ENCODE results near the gene CS.
"Not testable (repeated sequence)": the region's sequence is repeated elsewhere in the genome, so short reads cannot be mapped to it uniquely, and the experiment has no call there.

The CS gene

DNA sequence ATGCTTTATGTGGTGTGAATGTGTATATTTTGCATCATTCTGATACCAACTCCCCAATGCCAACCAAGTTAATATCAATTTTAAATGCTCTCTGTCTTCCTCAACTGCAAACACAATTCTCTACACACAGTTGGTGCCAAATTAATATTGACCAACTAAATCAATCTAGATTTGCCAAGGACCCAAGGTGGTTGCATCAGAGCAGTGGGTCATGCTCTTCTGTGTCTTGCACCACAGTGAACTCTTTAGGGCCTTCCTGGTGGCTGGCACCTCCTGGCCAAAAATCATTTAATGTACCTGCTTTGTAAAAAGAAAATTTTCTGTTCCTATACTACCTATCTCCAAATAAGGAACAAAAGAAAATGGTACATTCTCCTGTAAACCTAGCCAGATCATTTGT lies 19.3 kb downstream of the CS start:
- DNase-seq (ENCODE audit: low spot score) = no peak

DNA sequence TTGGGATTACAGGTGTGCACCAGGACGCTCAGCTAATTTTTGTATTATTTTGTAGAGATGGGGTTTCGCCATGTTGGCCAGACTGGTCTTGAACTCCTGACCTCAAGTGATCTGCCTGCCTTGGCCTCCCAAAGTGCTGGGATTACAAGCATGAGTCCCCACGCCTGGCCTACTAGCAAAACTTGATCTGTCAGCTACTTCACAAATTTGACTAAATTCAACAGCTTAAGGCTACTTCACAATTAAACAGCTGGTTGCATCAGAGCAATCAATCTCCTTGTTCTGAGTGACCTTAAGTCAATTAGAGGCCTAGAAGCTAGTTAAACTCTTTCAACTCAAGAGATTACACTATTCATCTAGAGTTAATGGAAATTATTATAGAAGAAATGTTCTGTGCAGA lies 21.2 kb downstream of the CS start:
- no peak for DNase-seq (ENCODE audit: low spot score)

DNA sequence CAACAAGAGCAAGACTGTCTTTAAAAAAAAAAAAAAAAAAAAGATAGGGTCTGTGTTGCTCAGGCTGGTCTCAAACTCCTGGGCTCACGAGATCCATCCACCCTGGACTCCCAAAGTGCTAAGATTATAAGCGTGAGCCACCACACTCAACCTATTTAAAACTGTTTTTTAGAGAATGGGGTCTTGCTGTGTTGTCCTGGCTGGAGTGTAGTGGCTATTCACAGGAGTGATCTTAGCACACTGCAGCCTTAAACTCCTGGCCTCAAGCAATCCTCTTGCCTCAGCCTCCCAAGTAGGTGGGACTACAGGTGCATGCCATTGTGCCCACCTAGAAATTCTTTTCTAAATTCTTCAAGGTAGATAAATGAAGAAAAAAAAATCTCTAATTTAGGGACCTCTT lies 25.8 kb downstream of the CS start:
- no peak for DNase-seq (ENCODE audit: low spot score)

DNA sequence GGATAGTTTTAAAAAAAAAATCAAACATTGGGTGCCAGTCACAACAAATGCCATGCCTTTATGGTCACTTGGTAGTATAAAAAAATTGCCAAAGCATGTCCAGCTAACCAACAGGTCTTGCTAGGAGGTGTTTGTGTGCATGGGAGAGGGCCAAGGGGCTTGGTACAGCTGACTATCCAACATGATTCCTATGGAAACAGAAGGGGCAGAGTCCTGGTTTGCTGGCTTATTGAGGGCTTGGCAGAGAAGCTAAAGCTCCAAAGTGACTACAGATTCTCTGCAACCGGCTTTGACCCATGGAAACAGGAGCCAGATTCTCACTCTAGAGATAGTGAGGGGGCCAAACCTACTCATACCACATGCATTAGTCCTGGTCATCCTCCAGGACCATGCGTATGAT lies 27.7 kb downstream of the CS start:
- not testable (repeated sequence) for DNase-seq (ENCODE audit: low spot score)

DNA sequence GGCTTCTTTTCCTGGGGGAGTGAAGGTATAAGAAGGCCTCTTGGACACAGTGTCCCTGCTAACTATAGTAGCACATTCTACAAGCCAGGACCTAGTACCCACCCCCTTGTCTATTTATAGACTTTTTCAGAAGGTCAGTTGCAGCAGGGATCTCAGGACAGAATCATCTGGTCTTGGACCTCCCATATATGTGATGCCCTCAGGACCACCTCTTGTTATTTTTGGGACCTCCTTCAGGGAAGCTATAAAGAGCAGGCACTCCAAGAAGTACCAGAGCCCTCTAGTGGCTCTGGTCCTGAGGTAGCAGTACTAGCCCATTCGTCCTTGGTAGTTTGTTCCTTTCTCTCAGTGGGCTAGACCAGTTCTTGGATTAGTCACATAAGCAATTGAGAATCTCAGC lies 29.1 kb downstream of the CS start:
- no peak for DNase-seq (ENCODE audit: low spot score)

DNA sequence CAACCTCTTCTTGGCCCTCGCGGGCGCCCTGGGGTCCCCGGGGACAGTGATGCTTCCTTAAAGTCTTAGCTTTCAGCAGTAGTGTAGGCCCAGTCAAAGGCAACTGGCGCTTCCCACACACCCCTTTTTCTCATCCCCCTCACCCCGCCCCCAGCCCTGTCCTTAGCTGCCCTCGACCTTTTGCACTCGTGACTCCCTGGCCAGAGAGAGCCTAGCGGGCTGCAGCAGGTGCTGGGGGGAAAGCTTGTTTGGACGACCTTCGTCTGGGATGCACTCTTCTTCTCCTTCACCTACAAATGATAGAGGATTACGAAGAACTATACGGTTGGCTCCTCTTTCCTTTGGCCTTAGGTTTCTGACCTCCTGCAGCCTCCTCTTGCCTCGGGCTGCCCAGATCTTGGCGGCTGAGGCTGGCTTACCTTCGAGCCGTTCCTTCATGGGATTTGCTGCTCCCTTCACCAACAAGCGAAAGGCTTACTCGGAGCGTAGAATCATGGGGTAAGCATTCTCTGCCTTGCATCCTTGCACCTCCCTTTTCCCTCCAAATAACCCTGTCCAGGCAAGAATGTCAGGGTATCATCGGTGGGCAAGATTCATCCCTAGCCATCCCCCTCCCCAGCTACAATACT lies 32.6 kb downstream of the CS start:
- no peak for DNase-seq (ENCODE audit: low spot score)

DNA sequence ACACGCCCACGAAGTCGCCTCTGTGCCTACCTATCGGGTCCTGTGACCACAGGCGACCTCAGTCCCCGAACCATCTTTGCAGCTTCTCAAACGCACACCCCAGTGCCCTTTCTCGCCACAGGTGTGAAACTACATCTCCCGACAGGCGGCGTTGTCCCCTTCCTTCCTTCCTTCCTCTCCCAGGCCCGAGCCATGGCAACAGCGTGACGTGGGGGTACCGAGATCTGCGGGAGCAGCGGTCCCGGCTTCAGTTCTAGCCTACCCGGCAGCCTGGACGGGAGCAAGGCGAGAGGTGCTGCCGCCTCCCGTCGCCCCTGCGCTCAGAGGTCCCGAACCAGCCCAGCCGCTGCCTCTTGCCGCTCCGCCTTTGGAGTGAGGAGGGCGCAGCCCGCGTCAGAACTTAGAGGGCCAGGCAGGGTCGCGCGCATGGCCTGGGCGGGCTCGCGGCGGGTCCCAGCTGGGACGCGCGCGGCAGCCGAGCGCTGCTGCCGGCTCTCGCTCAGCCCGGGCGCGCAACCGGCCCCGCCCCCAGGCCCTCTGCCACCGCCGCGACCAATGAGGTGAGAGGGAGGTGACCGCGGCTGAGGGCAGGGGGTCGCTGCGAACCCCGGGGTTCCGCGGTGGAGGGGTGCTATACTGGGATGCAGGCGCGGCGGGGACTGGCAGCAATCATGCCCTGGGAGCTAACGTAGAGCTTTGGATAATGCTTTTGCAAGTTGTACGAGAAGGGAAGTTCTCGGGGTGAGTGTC lies 33.3 kb downstream of the CS start, which contains the start of gene COQ10A:
Gene COQ10A, plus strand, starts transcription at position 250 of the 750 bp plus-strand sequence. Its CDS starts 177 bp downstream, at position 427.
- DNase-seq (ENCODE audit: low spot score) = peak; percentile 85

DNA sequence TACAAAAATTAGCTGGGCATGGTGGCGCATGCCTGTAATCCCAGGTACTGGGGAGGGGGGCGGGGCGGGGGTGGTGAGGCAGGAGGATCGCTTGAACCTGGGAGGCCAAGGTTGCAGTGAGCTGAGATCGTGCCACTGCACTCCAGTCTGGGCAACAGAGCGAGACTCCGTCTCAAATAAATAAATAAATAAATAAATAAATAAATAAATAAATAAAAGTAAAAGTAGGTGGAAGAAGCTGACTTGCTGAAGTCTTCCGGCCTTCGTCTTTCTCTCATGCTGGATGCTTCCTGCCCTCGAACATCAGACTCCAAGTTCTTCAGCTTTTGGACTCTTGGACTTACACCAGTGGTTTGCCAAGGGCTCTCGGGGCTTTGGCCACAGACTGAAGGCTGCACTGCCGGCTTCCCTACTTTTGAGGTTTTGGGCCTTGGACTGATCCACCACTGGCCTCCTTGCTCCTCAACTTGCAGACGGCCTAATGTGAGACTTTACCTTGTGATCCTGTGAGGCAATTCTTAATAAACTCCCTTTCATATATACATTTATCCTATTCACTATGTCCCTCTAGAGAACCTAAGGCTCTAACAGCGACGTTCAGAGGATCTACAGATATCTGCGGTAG lies 34.0 kb downstream of the CS start:
- DNase-seq (ENCODE audit: low spot score) = not testable (repeated sequence)

DNA sequence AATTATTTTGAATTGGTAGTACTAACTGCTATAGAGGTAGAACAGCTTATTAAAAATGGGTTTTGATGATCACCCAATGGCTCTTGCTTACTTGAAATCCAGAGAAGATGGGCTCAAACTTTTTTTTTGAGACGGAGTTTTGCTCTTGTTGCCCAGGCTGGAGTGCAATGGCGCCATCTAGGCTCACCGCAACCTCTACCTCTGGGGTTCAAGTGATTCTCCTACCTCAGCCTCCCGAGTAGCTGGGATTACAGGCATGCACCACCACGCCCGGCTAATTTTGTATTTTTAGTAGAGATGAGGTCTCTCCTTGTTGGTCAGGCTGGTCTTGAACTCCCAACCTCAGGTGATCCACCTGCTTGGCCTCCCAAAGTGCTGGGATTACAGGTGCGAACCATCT lies 37.2 kb downstream of the CS start:
- not testable (repeated sequence) for DNase-seq (ENCODE audit: low spot score)

DNA sequence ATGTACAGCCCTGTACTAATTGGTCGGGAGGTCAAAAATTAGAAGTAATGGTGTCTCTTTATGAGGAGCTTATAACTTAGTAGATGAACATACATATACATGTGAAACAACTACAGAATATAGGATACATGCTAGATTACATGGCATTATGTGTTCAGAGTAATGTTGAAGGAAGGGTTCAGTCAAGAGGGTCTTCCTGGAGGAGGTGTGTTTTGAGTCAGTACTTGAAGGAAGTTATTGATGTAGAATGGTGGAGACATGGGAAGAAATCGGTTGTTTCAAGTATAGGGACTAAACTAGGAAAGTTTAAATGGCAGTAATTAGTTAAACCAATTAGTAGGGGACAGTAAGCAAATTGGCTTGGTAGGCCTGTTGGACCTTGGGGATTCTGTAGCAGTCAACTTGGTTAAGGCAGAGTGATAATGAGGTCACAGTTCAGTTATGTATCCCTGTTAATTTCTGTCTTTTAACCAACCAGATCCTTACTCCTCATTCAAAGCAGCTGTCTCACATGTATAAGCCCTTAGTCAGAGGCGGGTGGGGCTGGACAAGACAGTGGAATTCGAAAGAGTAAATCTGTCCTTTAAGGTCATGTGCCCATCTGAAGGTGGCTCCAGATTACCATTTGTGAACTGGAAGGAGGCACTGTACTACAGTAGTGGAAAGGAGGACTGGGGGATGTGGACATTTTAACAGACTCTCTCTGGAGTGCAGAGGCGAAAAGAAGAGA lies 38.5 kb downstream of the CS start:
- no peak for DNase-seq (ENCODE audit: low spot score)

DNA sequence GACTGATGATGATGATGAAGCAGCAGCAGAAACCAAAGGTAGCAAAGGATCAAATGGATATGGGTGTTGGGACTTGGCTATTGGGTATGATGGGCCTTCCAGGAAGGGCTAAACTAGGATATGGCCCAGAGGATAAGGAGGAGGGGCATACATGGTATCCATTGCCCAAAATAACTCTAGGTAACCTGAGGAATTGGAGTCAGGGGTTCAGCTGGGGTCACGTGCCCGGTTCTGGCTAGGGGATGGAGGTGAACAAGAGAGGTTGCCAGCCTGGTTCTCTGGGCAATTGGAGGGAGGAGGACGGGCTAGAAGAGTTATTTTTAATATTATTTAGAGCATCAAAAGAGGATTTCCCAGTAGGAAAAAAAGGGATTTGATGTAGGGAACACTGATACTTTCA lies 39.2 kb downstream of the CS start:
- DNase-seq (ENCODE audit: low spot score) = no peak

DNA sequence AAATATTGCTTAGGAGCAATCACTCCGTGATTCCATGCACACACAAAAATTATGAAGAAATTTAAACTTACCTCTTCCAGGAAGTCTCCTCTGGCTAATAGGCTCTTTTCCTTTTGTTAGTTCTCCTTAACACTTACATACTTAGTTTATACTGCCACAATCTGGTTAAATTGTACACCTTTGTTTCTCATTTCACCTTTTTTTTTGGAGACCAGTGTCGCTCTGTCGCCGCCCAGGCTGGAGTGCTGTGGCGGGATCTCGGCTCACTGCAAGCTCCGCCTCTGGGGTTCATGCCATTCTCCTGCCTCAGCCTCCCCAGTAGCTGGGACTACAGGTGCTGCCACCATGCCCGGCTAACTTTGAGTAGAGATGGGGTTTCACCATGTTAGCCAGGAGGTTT lies 39.8 kb downstream of the CS start:
- DNase-seq (ENCODE audit: low spot score) = no peak

DNA sequence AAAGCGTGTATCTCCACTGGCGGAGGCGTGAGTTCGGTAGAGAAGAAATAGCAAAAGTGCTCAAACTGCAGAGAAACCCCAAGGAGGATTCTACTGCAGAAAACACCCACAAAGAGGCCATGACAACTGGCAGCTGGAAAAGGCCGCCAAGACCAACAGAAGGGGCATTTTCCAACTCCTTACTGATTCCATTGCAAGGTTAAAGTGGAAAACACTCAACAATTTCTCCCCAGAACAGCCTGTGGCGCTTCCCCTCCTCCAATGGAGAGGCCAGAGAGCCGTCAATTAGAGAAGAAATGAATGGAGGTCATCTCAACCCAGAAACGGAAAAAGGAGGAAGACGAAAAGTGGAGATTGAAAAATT lies 41.3 kb downstream of the CS start:
- no peak for DNase-seq (ENCODE audit: low spot score)

DNA sequence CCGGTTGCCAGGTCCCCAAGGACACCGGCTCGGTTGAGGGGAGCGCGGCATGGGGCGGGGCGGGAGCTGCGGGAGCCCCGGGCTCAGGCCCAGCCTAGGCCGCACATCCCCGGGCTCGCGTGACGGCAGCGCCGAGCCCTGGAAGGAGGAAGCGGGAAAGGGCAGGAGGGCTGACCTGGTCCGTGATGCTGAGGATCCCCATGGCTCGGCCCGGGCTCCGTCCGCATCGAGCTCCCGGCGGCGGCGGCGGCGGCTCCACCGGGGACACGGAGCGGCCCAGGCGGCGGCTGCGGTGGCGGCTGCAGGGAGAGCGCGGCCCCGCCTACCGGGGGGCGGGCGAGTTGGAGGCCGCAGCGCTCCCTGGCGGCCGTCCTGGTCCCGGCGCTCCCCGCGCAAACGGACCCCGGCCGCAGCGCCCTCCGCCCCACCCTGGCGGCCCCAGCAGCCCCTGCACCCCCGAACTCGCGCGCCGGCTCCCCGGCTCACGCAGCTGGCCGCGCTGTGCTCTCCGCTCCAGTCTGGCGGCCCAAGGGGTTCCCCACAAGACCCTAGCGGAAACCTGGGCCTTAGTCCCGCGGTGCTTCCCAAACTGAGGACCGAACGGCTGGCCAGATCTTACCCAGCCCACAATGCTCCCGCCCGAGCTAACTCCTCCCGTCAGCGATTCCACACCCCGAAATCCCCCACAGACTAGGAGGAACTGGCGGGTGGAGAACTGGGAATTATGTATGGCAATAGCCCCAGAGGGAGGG lies 41.9 kb downstream of the CS start, which contains the start of gene ANKRD52:
Gene ANKRD52, minus strand, starts transcription at position 317 of the 752 bp plus-strand sequence. Its CDS starts 115 bp downstream, at position 202.
- DNase-seq (ENCODE audit: low spot score) = peak; percentile 51

DNA sequence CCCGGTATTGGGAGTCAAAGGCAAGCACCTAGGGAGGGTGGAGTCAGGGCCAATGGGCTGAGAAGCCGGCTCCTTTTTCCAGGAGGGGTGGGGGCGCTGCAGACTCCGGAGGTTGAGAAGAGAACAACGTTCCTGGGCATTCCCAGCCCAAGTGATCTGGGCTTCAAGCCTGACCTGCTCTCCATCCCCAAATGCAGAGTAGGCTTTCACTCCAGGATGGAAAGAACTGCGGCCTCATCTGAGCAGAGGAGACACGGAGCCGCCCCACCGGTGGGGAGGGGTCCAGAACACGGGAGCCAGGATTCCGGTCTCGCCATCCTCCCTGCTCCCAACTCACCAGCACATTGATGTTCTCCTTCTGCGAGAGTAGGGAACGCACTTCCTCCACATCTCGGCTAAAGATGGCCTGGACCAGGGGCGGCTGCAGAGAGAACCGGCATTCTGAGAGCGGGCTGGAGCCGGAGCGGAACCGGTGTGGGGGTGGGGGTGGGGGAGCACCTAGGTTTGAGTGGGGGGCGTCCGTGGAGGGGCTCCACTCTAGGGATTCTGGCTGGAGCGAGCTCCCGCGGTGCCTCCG lies 42.6 kb downstream of the CS start:
- no peak for DNase-seq (ENCODE audit: low spot score)

DNA sequence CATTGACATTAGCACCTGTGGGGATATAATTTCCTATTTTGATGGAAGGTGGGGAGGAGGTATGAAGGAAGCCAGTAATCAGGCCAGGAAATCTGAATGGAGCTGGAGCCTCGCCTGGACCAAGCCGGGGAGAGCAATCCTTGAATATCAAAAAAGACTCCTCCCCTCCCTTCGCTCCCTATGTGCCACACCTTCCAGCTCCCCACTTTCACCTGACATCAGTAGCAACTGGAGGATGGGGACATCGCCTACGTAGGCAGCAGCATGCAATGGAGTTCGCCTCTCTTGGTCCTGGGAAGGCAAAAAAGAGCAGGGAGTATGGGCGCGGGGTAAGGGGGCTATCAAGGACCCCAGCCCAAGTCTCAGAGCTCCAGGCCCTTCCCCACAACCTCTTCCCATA lies 43.1 kb downstream of the CS start:
- no peak for DNase-seq (ENCODE audit: low spot score)

DNA sequence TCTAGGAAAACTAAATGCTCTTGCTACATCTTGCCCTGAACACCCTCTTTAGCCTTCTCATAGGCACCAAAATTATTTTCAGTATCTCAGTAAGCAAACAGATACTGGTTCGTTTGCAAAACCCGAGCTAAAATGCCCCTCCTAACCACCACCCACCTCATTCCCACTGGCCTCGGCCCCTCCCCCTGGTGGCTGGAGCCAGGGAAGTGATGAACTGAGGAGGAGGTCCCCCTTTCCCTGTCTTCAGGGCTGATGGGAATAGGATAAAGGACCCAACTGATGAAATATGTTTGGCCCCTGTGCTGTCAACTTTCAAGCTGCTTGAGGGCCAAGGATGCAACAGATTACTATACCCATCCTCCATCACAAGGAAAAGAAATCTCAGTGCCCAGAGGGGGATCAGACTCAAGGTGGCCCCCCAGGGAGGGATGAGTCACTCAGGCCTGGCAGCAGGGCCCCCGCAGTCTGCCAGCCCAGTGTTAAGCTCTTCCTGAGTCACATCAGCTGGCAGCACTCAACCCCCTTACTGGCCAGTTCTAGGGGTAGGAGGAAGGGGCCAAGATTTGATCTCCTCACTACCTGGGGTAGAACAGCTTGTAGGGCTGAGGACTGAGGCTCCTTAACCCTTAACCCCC lies 43.7 kb downstream of the CS start:
- no peak for DNase-seq (ENCODE audit: low spot score)

DNA sequence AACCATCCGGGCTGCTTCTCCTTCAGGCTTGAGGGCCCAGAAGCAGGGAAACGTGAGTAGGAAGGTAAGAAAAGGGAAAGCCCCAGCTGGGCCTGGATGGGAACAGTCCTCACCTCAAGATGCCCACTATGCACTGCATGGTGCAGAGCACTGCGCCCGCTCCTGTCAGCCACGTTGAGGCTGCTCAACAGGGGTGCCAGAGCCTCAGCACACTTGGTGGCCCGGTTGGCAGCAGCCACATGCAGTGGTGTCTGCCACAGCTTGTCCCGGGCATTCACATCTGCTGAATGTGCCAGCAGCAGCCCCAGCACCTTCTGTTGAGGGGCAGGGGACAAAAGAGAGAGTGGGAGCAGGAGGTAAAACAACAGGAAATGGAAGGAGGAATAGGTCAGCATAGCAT lies 44.5 kb downstream of the CS start:
- no peak for DNase-seq (ENCODE audit: low spot score)

DNA sequence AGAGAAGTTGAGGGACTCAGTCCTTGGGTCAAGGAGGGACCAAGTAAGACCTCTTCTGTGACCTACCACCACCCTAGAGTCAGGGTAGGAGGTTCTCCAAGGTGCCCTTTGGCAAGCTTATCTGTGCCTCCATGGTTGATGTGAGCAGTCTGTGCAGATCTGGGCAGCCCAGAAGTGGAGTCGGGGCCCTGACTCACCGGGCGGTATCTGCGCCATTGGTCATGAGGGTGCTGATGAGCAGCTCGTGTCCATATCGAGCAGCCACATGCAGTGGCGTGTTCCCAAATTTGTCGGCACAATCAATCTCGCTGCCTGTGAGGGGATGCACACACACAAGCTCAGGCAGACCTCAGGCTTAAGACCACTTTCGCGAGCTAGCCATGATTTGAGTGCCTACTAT lies 47.0 kb downstream of the CS start:
- no peak for DNase-seq (ENCODE audit: low spot score)

DNA sequence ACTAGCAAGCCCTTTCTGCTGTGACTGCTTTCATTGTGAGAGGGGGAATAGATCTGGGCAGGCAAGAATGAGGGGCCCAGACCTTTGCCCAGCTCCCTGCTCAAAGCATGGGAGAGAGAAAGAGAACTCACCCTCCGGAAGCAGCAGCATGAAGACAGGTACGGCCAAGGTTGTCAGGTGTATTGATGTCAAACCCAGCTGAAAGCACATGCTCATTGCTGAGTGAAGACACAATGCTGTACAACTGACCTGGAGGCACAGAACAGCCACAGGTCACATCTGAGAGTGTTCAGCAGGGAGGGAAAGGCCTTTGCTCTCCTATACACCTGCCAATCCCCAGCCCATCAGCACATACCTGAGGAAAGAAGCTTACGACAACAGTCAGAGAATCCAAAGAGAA lies 47.5 kb downstream of the CS start:
- no peak for DNase-seq (ENCODE audit: low spot score)

DNA sequence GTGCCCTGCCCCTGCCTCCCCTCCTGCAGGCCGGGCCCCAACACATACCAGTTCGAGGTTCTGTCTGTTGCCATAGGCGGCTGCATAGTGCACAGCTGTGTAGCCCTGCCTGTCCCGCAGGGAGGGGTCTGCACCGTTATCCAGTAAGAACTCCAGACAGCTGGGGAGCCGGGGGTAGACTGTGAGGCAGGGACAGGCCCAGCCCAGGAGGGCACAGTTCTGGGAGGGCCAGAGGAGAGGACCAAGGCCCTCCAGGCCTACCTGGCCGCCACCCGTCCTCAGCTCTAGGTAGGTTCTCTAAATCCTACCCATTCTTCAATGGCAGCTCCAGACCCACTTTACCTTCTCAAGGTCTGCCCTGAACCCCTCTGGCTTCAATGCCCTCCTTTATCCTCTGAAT lies 51.4 kb downstream of the CS start:
- no peak for DNase-seq (ENCODE audit: low spot score)
